ENCODE results near the gene HAUS8. TPM values are rescaled to one million over a fixed set of nuclear protein-coding genes. Genes with fewer than 3 reads are reported as not detected.

HAUS8 gene
- total RNA-seq, 1 experiment from 2014 or later = 30.6 TPM

- Mint-ChIP-seq H3K27me3 (ENCODE audit: insufficient read depth, unreplicated experiment) (no peaks in the 10 kb centered on the region), H3K4me1 (ENCODE audit: low read depth, unreplicated experiment) (peaks cover 18% of the 10 kb centered on the region), H3K4me3 (ENCODE audit: unreplicated experiment) (no peak overlapping the region), H3K27ac (ENCODE audit: unreplicated experiment) (no peak overlapping the region), H3K36me3 (ENCODE audit: insufficient read depth, unreplicated experiment) (peaks cover 18% of the 10 kb centered on the region), H3K9me3 (ENCODE audit: unreplicated experiment) (no peaks in the 10 kb centered on the region)
- ChIA-PET POLR2A (no interaction called here), CTCF (no interaction called here)
- BruUV-seq (replicated peaks) = no TSS peak
- no peak overlapping the region for H3K4me3 ChIP-seq (ENCODE audit: low read depth, low read length)
- H3K9me3 ChIP-seq = no peaks in the 10 kb centered on the region
- H3K4me1 ChIP-seq = no peaks in the 10 kb centered on the region
- no peaks in the 10 kb centered on the region; the same call in 1 of the 2 replicates for H3K36me3 ChIP-seq (ENCODE audit: control insufficient read depth, insufficient read depth, low read length)
- H3K27me3 ChIP-seq (replicated peaks; ENCODE audit: control insufficient read depth, insufficient read depth, low read length) = no peaks in the 10 kb centered on the region
- no peak for DNase-seq
- TF ChIP-seq CTCF (IDR thresholded peaks at IDR 0.05; ENCODE audit: insufficient read depth in 1 of 2, low read depth in 1 of 2, low read length in 1 of 2, severe bottlenecking in 1 of 2, unreplicated experiment in 1 of 2) = no peak
- intact Hi-C loops (cut with micrococcal nuclease; ENCODE audit: unreplicated experiment) = no loop called here
Measured at GRCh38 chr19:17088552-17088951, 13.3 kb upstream of the HAUS8 start.

GRCh38 chr19:17086834-17087233, 11.6 kb upstream of the HAUS8 start:
- ChIA-PET CTCF (no interaction called here), POLR2A (no interaction called here)
- H3K4me3 ChIP-seq (ENCODE audit: low read depth, low read length) = no peak overlapping the region
- Mint-ChIP-seq H3K9me3 (ENCODE audit: unreplicated experiment) (no peaks in the 10 kb centered on the region), H3K27ac (ENCODE audit: unreplicated experiment) (no peak overlapping the region), H3K4me1 (ENCODE audit: low read depth, unreplicated experiment) (peaks cover 18% of the 10 kb centered on the region), H3K36me3 (ENCODE audit: insufficient read depth, unreplicated experiment) (peaks cover 24% of the 10 kb centered on the region), H3K27me3 (ENCODE audit: insufficient read depth, unreplicated experiment) (no peaks in the 10 kb centered on the region), H3K4me3 (ENCODE audit: unreplicated experiment) (no peak overlapping the region)
- H3K4me1 ChIP-seq = no peaks in the 10 kb centered on the region
- no peak for TF ChIP-seq CTCF (IDR thresholded peaks at IDR 0.05; ENCODE audit: insufficient read depth in 1 of 2, low read depth in 1 of 2, low read length in 1 of 2, severe bottlenecking in 1 of 2, unreplicated experiment in 1 of 2)
- H3K36me3 ChIP-seq (ENCODE audit: control insufficient read depth, insufficient read depth, low read length) = no peaks in the 10 kb centered on the region; the same call in 1 of the 2 replicates
- no TSS peak for BruUV-seq (replicated peaks)
- no peaks in the 10 kb centered on the region for H3K27me3 ChIP-seq (replicated peaks; ENCODE audit: control insufficient read depth, insufficient read depth, low read length)
- intact Hi-C loops (cut with micrococcal nuclease; ENCODE audit: unreplicated experiment) = no loop called here
- no peaks in the 10 kb centered on the region for H3K9me3 ChIP-seq
- DNase-seq = no peak

- H3K9me3 Mint-ChIP-seq (ENCODE audit: unreplicated experiment) = no peaks in the 10 kb centered on the region
- no peak overlapping the region for H3K27ac Mint-ChIP-seq (ENCODE audit: unreplicated experiment)
- Histone ChIP-seq H3K9me3 (no peaks in the 10 kb centered on the region), H3K36me3 (ENCODE audit: control insufficient read depth, insufficient read depth, low read length) (no peaks in the 10 kb centered on the region; the same call in 1 of the 2 replicates), H3K4me3 (ENCODE audit: low read depth, low read length) (no peak overlapping the region), H3K4me1 (no peaks in the 10 kb centered on the region), H3K27me3 (replicated peaks; ENCODE audit: control insufficient read depth, insufficient read depth, low read length) (no peaks in the 10 kb centered on the region)
- peaks cover 21% of the 10 kb centered on the region for H3K36me3 Mint-ChIP-seq (ENCODE audit: insufficient read depth, unreplicated experiment)
- no peak overlapping the region for H3K4me3 Mint-ChIP-seq (ENCODE audit: unreplicated experiment)
- DNase-seq = no peak
- peaks cover 18% of the 10 kb centered on the region for H3K4me1 Mint-ChIP-seq (ENCODE audit: low read depth, unreplicated experiment)
- TF ChIP-seq CTCF (IDR thresholded peaks at IDR 0.05; ENCODE audit: insufficient read depth in 1 of 2, low read depth in 1 of 2, low read length in 1 of 2, severe bottlenecking in 1 of 2, unreplicated experiment in 1 of 2) = no peak
- no peaks in the 10 kb centered on the region for H3K27me3 Mint-ChIP-seq (ENCODE audit: insufficient read depth, unreplicated experiment)
- no TSS peak for BruUV-seq (replicated peaks)
- intact Hi-C loops (cut with micrococcal nuclease; ENCODE audit: unreplicated experiment) = no loop called here
- POLR2A ChIA-PET = no interaction called here
- CTCF ChIA-PET = interaction anchor here (0.6 kb wide), 1 partner anchor 67 kb away, joined by 3 read pairs; no protein-coding TSS in a partner anchor
Measured at GRCh38 chr19:17086120-17086519, 10.9 kb upstream of the HAUS8 start.
